Left ventricle myocardium inferior (tissue), 1 donor: Measurements from ENCODE around the gene DDRGK1. TPM values are rescaled to one million over a fixed set of nuclear protein-coding genes. Genes with fewer than 3 reads are reported as not detected.
"Not testable (repeated sequence)": the region's sequence is repeated elsewhere in the genome, so short reads cannot be mapped to it uniquely, and the experiment has no call there.

ENCODE experiments used
- DNase-seq: peaks from one replicate; pipeline ENCODE4 v3.0.0-alpha.2; 2020
- H3K27ac ChIP-seq: fragments of 200-600 bp; replicated peaks from 2 replicates; pipeline ENCODE4 v1.8.0; 2021
- H3K27me3 ChIP-seq: fragments of 200-600 bp; 2 replicates; pipeline ENCODE4 v1.8.0; 2021; ENCODE audit warnings: low read depth
- H3K36me3 ChIP-seq: fragments of 200-600 bp; 2 replicates; pipeline ENCODE4 v1.8.0; 2021
- H3K4me1 ChIP-seq: fragments of 200-600 bp; 2 replicates; pipeline ENCODE4 v1.8.0; 2021
- H3K4me3 ChIP-seq: fragments of 200-600 bp; 2 replicates; pipeline ENCODE4 v1.8.0; 2021; ENCODE audit warnings: mild to moderate bottlenecking, moderate library complexity
- H3K9me3 ChIP-seq: fragments of 200-600 bp; replicated peaks from 2 replicates; pipeline ENCODE4 v1.8.0; 2021
- CTCF ChIP-seq: fragments of 200-600 bp; IDR thresholded peaks from 2 replicates; pipeline ENCODE4 v1.8.0; 2021; ENCODE audit warnings: antibody characterized with exemption, mild to moderate bottlenecking, borderline replicate concordance
- intact Hi-C: fragments of 100-400 bp; cut with micrococcal nuclease; formaldehyde crosslinking; loops from one replicate; pipeline ENCODE4 v1.11.0; 2022
- total RNA-seq: library from RNA; stranded (reverse); fragmentation: NEBNext Ultra II Directional; extraction: Animal tissue kit (Norgen Biotek cat#: 25700); gene quantifications from one replicate; pipeline ENCODE4 v1.2.1, GENCODE V29; 2021
- donor health status: DM: no; HTN: yes; CAD: no; lungs with severe emphysema.

Gene DDRGK1
- total RNA-seq, 1 donor from 2014 or later: 30.0 TPM

DNA sequence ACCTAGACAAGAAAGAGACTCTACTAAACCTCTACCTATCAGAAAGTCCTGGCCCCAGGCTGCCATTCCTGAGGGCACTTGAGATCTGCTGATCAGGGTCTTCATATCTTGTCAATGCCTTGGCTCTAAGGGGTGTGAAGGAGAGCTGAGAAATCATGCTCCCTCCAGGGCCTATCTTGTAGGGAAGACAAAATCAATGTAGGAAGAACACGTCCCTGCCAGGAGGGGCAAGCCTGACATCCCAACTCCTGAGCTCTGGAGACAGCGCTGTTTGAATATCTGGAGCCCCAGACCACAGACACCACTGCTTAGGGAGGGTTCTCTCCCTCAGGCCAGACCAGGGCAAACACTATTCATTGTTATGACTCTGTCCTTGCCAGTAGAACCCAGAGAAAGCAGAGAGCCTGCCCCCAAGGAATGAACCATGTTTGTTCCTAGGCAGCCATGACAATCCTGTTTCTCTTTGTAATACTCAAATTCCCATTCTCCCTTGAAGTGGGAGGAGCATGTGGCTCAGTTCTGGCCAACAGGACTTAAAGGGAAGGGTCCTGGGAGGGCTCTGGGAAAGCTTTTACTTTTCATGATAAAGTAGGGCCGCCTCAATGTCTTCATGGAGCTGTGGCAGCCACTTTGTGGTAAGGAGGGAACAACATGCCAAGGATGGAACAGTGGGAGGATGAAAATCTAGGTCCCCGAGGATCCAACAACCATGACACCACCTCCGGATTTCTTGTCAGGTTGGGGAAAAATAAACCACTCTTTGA is 43.0 kb downstream of the DDRGK1 start:
- no peak overlapping the region for H3K4me3 ChIP-seq
- no peak overlapping the region for H3K27ac ChIP-seq
- H3K36me3 ChIP-seq: no peaks in the 10 kb centered on the region
- peaks cover 53% of the 10 kb centered on the region for H3K4me1 ChIP-seq
- no peaks in the 10 kb centered on the region for H3K9me3 ChIP-seq
- no peaks in the 10 kb centered on the region for H3K27me3 ChIP-seq
- DNase-seq: no peak
- intact Hi-C loops: no loop called here
- no peak for TF ChIP-seq CTCF

- Histone ChIP-seq H3K9me3 (no peaks in the 10 kb centered on the region), H3K27me3 (no peaks in the 10 kb centered on the region), H3K4me3 (peak overlapping the region; percentile 100), H3K4me1 (peaks cover 58% of the 10 kb centered on the region), H3K27ac (peak overlapping the region; percentile 95), H3K36me3 (peaks cover 6% of the 10 kb centered on the region)
- no peak for TF ChIP-seq CTCF
- no peak for DNase-seq
- intact Hi-C loops: no loop called here
Observed at GRCh38 chr20:3160418-3160817, 44.1 kb downstream of the DDRGK1 start.

DNA sequence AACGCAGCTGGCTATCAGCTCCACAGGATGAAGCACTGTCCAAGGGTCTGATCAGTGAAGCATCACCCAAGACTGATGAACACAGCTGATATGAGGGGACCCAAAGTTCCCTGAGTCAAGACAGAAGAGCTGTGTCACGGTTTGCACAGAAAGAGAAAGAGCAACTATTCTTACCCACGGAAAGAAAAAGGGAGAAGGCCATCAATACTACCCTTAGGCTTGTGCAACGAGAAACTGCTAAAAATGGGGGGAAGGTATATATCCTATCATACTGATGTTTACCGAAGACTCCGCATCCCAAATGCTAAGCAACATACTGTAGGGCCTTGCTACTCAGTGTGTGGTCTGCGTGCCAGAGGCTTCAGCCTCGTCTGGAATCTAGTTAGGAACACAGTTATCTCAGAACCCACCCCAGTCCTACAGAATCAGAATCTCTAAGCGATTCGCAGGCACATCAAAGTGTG is 45.5 kb downstream of the DDRGK1 start:
- H3K36me3 ChIP-seq: peaks cover 13% of the 10 kb centered on the region
- H3K9me3 ChIP-seq: no peaks in the 10 kb centered on the region
- H3K27me3 ChIP-seq: no peaks in the 10 kb centered on the region
- peak overlapping the region; percentile 100 for H3K4me3 ChIP-seq
- no peak for DNase-seq
- no peak for TF ChIP-seq CTCF
- peak overlapping the region; percentile 95 for H3K27ac ChIP-seq
- peaks cover 65% of the 10 kb centered on the region for H3K4me1 ChIP-seq
- intact Hi-C loops: no loop called here

DNA sequence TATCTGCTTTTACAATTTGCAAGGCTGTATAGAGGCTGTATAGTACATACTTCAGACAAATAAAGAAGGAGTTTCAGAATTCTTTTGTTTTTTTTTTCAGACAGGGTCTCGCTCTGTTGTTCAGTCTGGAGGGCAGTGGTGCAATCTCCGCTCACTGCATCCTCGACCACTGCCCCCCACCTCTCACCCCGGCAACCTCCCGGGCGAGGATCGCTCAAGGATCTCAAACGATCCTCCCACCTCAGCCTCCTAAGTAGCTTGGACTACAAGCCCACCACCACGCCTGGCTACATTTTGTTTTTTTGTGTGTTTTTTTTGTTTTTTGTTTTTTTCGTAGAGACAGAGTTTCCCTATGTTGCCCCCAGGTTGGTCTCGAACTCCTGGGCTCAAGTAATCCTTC is 46.7 kb downstream of the DDRGK1 start:
- DNase-seq: no peak
- Histone ChIP-seq H3K27ac (no peak overlapping the region), H3K36me3 (peaks cover 13% of the 10 kb centered on the region), H3K4me3 (peak overlapping the region; percentile 100), H3K4me1 (peaks cover 77% of the 10 kb centered on the region), H3K9me3 (no peaks in the 10 kb centered on the region), H3K27me3 (no peaks in the 10 kb centered on the region)
- intact Hi-C loops: no loop called here
- TF ChIP-seq CTCF: no peak

- H3K9me3 ChIP-seq: no peaks in the 10 kb centered on the region
- no peak for TF ChIP-seq CTCF
- H3K36me3 ChIP-seq: peaks cover 13% of the 10 kb centered on the region
- no peak for DNase-seq
- H3K27me3 ChIP-seq: no peaks in the 10 kb centered on the region
- no peak overlapping the region for H3K27ac ChIP-seq
- H3K4me3 ChIP-seq: peak overlapping the region; percentile 100
- intact Hi-C loops: no loop called here
- H3K4me1 ChIP-seq: peaks cover 81% of the 10 kb centered on the region
Observed at GRCh38 chr20:3156811-3157619, 47.5 kb downstream of the DDRGK1 start.

DNA sequence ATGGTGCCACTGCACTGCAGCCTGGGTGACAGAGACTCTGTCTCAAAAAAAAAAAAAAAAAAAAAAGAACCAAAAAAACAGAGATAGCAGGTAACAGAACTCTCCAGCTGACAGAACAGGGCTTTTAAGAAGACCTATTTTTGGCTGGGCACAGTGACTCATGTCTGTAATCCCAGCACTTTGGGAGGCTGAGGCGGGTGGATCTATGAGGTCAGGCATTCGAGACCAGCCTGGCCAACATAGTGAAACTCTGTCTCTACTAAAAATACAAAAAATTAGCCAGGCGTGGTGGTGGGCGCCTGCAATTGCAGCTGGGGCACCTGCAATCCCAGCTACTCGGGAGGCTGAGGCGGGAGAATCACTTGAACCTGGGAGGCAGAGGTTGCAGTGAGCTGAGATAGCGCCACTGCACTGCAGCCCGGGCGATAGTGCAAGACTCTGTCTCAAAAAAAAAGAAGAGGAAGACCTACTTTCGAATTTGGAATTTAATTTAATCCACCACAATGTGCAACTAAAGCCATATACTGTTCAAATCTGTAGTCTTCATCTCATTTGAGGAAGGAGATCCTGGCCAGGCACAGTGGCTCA is 52.3 kb downstream of the DDRGK1 start:
- H3K27me3 ChIP-seq, H3K4me3 ChIP-seq, DNase-seq, H3K9me3 ChIP-seq, intact Hi-C loops: not testable (repeated sequence)
- Histone ChIP-seq H3K36me3 (peaks cover 35% of the 10 kb centered on the region), H3K27ac (peak overlapping the region; percentile 43), H3K4me1 (peaks cover 72% of the 10 kb centered on the region)
